ENCODE measurements around the gene ZNF587. TPM values are rescaled to one million over a fixed set of nuclear protein-coding genes. Genes with fewer than 3 reads are reported as not detected.
"Not testable (repeated sequence)": the region's sequence is repeated elsewhere in the genome, so short reads cannot be mapped to it uniquely, and the experiment has no call there.

ZNF587 gene
- polyA plus RNA-seq, 1 donor (not counting 4 experiments of a cell fraction or from before 2014, with no cell fraction given), result 14.0 TPM

DNA sequence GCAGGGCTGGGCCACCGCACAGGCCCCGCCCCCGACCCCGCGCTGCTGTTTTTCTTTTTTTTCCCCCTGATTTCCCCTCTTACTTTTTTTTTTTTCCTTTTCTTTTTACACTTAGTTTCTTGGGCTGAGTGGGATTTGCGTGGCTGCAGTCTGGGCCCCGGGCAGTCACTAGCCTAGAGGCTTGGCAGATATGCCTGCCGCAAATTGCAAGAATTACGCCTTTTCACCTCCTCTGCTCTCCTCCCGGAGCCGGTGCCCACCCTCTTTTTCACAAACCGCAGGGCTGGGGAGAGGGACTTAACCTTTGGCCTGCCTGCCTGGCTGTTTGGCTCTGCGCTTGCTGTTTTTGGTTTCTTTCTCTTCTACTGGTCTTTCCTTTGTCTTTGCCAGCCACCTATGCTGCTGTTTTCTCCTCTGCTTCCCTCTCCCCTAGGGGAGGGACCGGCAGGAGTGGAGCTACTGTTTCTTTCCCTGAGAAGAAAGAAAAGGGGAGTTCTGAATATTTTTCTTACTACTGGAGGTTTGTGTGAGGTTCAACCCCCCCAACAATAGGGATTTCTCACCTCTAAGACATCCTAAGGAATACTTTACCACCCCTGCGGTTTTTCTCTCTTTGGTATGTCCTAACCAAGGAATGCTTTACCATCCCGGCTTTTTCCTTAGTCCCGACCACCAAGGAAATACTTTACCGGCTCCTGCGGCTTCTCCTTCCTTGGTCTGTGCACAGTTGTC, 45.9 kb upstream of the ZNF587 start:
- Histone ChIP-seq H3K27ac (ENCODE audit: control insufficient read depth, insufficient read depth, low read length) (peak overlapping the region; percentile 94), H3K9me3 (ENCODE audit: control insufficient read depth, low read depth, low read length) (no peaks in the 10 kb centered on the region), H2AFZ (ENCODE audit: control insufficient read depth, low read length) (peak overlapping the region; percentile 87), H3K79me2 (ENCODE audit: control insufficient read depth, insufficient read depth, low read length) (peaks cover 27% of the 10 kb centered on the region), H3K36me3 (ENCODE audit: control insufficient read depth in 2 of 2, extremely low read depth in 1 of 2, insufficient read depth in 2 of 2, low read length in 2 of 2) (peaks cover 5 to 12% of the 10 kb centered on the region in 2 experiments), H3K9me1 (ENCODE audit: control insufficient read depth, extremely low read depth, insufficient read depth, low read length) (no peaks in the 10 kb centered on the region), H3K27me3 (ENCODE audit: control insufficient read depth, extremely low read depth, insufficient read depth, low read length) (no peaks in the 10 kb centered on the region), H3K4me2 (ENCODE audit: control insufficient read depth, extremely low read depth, insufficient read depth, low read depth, low read length) (peak overlapping the region; percentile 94), H3K4me1 (ENCODE audit: control insufficient read depth, extremely low read depth, insufficient read depth, low read length) (peaks cover 51% of the 10 kb centered on the region), H3K4me3 (ENCODE audit: control insufficient read depth in 2 of 3, extremely low read depth in 1 of 3, insufficient read depth in 2 of 3, low read depth in 1 of 3, low read length in 3 of 3) (peak overlapping the region; percentile 46 to 95 (median 89)), H4K20me1 (ENCODE audit: control insufficient read depth, extremely low read depth, insufficient read depth, low read length) (no peaks in the 10 kb centered on the region), H3K9ac (ENCODE audit: control insufficient read depth, extremely low read depth, insufficient read depth, low read length) (peak overlapping the region; percentile 92)
- DNase-seq (ENCODE audit: low read depth, low spot score), result no peak
- dilution Hi-C loops (cut with MboI; ENCODE audit: extremely low pct_ligation_motif_present, low sequenced_read_pairs), result no loop called here
- TF ChIP-seq, protein P1, sequence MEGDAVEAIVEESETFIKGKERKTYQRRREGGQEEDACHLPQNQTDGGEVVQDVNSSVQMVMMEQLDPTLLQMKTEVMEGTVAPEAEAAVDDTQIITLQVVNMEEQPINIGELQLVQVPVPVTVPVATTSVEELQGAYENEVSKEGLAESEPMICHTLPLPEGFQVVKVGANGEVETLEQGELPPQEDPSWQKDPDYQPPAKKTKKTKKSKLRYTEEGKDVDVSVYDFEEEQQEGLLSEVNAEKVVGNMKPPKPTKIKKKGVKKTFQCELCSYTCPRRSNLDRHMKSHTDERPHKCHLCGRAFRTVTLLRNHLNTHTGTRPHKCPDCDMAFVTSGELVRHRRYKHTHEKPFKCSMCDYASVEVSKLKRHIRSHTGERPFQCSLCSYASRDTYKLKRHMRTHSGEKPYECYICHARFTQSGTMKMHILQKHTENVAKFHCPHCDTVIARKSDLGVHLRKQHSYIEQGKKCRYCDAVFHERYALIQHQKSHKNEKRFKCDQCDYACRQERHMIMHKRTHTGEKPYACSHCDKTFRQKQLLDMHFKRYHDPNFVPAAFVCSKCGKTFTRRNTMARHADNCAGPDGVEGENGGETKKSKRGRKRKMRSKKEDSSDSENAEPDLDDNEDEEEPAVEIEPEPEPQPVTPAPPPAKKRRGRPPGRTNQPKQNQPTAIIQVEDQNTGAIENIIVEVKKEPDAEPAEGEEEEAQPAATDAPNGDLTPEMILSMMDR (optimal IDR thresholded peaks at IDR 0.05 in 1 of 3, IDR thresholded peaks at IDR 0.05 in 1 of 3, conservative IDR thresholded peaks at IDR 0.05 in 1 of 3; ENCODE audit: extremely low read depth in 1 of 3, insufficient read depth in 2 of 3, low read length in 3 of 3), result no peak
- no peak for TF ChIP-seq EZH2 (IDR thresholded peaks at IDR 0.05; ENCODE audit: low read length)
- peak; percentile 73 for FAIRE-seq

GRCh38 chr19:57807541-57807940, 42.1 kb upstream of the ZNF587 start:
- H3K4me1 ChIP-seq (ENCODE audit: control insufficient read depth, extremely low read depth, insufficient read depth, low read length), result peaks cover 13% of the 10 kb centered on the region
- H3K36me3 ChIP-seq (ENCODE audit: control insufficient read depth in 2 of 2, extremely low read depth in 1 of 2, insufficient read depth in 2 of 2, low read length in 2 of 2), result peaks cover 9 to 13% of the 10 kb centered on the region in 2 experiments
- no peak for TF ChIP-seq EZH2 (IDR thresholded peaks at IDR 0.05; ENCODE audit: low read length)
- TF ChIP-seq, protein P1 (optimal IDR thresholded peaks at IDR 0.05 in 1 of 3, IDR thresholded peaks at IDR 0.05 in 1 of 3, conservative IDR thresholded peaks at IDR 0.05 in 1 of 3; ENCODE audit: extremely low read depth in 1 of 3, insufficient read depth in 2 of 3, low read length in 3 of 3), result no peak
- H4K20me1 ChIP-seq (ENCODE audit: control insufficient read depth, extremely low read depth, insufficient read depth, low read length), result no peaks in the 10 kb centered on the region
- H3K9me1 ChIP-seq (ENCODE audit: control insufficient read depth, extremely low read depth, insufficient read depth, low read length), result no peaks in the 10 kb centered on the region
- no peaks in the 10 kb centered on the region for H3K27me3 ChIP-seq (ENCODE audit: control insufficient read depth, extremely low read depth, insufficient read depth, low read length)
- no peak overlapping the region for H3K27ac ChIP-seq (ENCODE audit: control insufficient read depth, insufficient read depth, low read length)
- no peaks in the 10 kb centered on the region for H3K9me3 ChIP-seq (ENCODE audit: control insufficient read depth, low read depth, low read length)
- H3K4me3 ChIP-seq (ENCODE audit: control insufficient read depth in 2 of 3, extremely low read depth in 1 of 3, insufficient read depth in 2 of 3, low read depth in 1 of 3, low read length in 3 of 3), result no peak overlapping the region
- no peak for DNase-seq (ENCODE audit: low read depth, low spot score)
- dilution Hi-C loops (cut with MboI; ENCODE audit: extremely low pct_ligation_motif_present, low sequenced_read_pairs), result no loop called here
- no peak overlapping the region for H2AFZ ChIP-seq (ENCODE audit: control insufficient read depth, low read length)
- H3K9ac ChIP-seq (ENCODE audit: control insufficient read depth, extremely low read depth, insufficient read depth, low read length), result no peak overlapping the region
- no peak overlapping the region for H3K4me2 ChIP-seq (ENCODE audit: control insufficient read depth, extremely low read depth, insufficient read depth, low read depth, low read length)
- peaks cover 24% of the 10 kb centered on the region for H3K79me2 ChIP-seq (ENCODE audit: control insufficient read depth, insufficient read depth, low read length)
- FAIRE-seq, result no peak

DNA sequence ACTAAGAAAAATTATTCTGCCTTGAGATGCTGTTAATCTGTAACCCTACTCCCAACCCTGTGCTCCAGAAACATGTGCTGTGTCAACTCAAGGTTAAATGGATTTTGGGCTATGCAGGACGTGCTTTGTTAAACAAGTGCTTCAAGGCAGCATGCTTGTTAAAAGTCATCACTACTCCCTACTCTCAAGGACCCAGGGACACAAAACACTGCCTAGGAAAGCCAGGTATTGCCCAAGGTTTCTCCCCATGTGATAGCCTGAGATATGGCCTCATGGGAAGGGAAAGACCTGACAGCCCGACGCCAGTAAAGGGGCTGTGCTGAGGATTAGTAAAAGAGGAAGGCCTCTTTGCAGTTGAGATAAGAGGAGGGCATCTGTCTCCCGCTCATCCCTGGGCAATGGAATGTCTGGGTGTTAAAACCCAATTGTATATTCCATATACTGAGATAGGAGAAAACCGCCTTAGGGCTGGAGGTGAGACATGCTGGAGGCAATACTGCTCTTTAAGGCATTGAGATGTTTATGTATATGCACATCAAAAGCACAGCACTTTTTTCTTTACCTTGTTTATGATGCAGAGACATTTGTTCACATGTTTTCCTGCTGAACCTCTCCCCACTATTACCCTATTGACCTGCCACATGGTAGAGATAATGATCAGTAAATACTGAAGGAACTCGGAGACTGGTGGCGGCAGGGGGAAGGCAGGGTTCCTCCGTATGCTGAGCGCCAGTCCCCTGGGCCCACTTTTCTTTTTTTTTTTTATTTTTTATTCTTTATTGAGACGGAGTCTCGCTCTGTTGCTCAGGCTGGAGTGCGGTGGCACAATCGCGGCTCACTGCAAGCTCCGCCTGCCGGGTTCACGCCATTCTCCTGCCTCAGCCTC, 39.0 kb upstream of the ZNF587 start:
- H3K4me1 ChIP-seq (ENCODE audit: control insufficient read depth, extremely low read depth, insufficient read depth, low read length); H4K20me1 ChIP-seq (ENCODE audit: control insufficient read depth, extremely low read depth, insufficient read depth, low read length); H3K4me3 ChIP-seq (ENCODE audit: control insufficient read depth in 2 of 3, extremely low read depth in 1 of 3, insufficient read depth in 2 of 3, low read depth in 1 of 3, low read length in 3 of 3); H3K9ac ChIP-seq (ENCODE audit: control insufficient read depth, extremely low read depth, insufficient read depth, low read length); H3K27ac ChIP-seq (ENCODE audit: control insufficient read depth, insufficient read depth, low read length); dilution Hi-C loops (cut with MboI; ENCODE audit: extremely low pct_ligation_motif_present, low sequenced_read_pairs); FAIRE-seq; H2AFZ ChIP-seq (ENCODE audit: control insufficient read depth, low read length); H3K9me1 ChIP-seq (ENCODE audit: control insufficient read depth, extremely low read depth, insufficient read depth, low read length); H3K9me3 ChIP-seq (ENCODE audit: control insufficient read depth, low read depth, low read length); H3K27me3 ChIP-seq (ENCODE audit: control insufficient read depth, extremely low read depth, insufficient read depth, low read length); H3K4me2 ChIP-seq (ENCODE audit: control insufficient read depth, extremely low read depth, insufficient read depth, low read depth, low read length); DNase-seq (ENCODE audit: low read depth, low spot score): not testable (repeated sequence)
- H3K79me2 ChIP-seq (ENCODE audit: control insufficient read depth, insufficient read depth, low read length), result peaks cover 41% of the 10 kb centered on the region
- peaks cover 13 to 14% of the 10 kb centered on the region in 2 experiments for H3K36me3 ChIP-seq (ENCODE audit: control insufficient read depth in 2 of 2, extremely low read depth in 1 of 2, insufficient read depth in 2 of 2, low read length in 2 of 2)

Data from keratinocyte (primary cell).